ENCODE results near the gene CCDC83.

DNA sequence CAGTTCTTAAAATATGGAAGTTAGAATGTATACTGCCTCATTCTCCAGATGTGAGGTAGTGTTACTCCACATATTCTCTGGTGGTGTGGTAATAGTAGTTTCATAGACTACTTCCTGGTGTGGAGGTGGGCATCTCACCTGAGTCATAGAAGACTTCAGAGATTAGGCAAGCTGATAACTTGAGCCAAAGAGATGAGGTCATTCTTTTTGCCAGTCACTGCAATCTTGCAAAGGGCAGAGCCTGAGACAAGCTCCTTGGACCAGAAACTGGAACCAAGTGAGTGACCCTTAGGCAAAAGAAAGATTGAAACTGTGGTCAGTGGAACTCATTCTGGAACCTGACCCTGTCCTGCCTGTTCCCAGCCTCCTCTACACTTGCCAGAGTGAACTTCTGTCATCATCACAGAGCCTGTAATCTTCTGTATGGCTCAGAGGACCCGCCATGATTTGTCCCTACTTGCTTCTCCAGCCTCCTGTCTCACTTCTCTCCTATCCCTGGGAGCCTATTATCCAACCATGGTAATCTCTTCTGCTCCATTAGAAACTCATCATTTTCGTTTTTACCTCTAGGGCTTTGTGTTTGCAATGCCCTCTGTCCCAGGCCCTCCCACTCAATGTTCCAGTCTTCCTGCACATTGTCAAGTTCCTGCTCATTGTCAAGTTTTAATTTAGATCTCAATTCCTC is 10.6 kb upstream of the CCDC83 start:
- no peak for TF ChIP-seq POLR2AphosphoS5 (IDR thresholded peaks at IDR 0.05; ENCODE audit: borderline replicate concordance, low read depth, low read length)
- TF ChIP-seq EZH2 (IDR thresholded peaks at IDR 0.05): no peak
- TF ChIP-seq FOXP2 (optimal IDR thresholded peaks at IDR 0.05; ENCODE audit: control extremely low read depth, extremely low read length, insufficient read depth): no peak

Data from SK-N-MC (cell line).